VCaP (cell line): ENCODE results near the gene IGLON5.

Source experiments
- H3K27ac ChIP-seq: fragments of 450-650 bp; 2 replicates; pipeline ENCODE4 v1.5.1; 2017
- CTCF ChIP-seq: fragments of 450-650 bp; conservative IDR thresholded peaks from 2 replicates; pipeline ENCODE4 v1.5.1; 2017; ENCODE audit warnings: mild to moderate bottlenecking, moderate library complexity

Gene IGLON5

GRCh38 chr19:51285682-51286081 is 25.8 kb upstream of the IGLON5 start:
- no peak overlapping the region for H3K27ac ChIP-seq
- TF ChIP-seq CTCF, result no peak

DNA sequence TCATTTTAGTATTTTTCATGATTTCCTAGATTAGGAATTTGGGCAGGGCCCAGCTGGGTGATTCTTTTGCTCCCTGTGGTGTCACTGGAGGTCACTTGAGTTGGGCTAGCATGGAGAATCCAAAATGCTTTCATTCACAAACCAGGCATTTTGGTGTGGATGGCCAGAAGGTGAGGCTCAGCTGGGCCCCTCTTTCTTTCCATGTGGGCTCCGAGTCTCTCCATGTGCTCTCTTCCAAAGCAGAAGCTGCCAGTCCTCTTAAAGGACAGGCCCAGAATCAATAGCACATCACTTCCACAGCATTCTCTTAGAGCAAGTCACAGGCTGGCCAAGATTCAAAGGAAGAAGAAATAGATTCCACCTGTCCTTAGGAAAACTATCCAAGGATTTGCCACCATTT is 21.8 kb upstream of the IGLON5 start:
- no peak overlapping the region for H3K27ac ChIP-seq
- no peak for TF ChIP-seq CTCF

DNA sequence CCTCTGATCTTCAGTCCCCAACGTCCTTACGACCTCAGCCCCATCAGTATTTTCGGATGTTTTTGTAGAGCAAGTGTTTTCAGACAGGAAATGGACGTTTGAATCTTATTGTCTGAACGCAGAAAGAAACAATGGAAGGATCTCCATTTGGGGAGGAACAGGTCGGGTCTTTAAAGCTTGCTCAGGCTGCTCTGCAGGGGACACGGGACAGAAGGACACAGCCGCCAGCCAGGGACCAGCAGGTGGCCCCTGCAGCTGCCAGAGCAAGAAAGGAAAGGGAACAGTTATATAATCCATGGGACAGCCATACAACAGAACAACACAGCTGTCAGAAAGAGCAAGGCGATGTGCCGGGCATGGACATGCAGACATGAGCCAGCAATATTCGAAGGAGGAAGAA is 18.5 kb upstream of the IGLON5 start:
- no peak overlapping the region for H3K27ac ChIP-seq
- no peak for TF ChIP-seq CTCF

GRCh38 chr19:51293571-51294210 is 17.8 kb upstream of the IGLON5 start:
- H3K27ac ChIP-seq, result no peak overlapping the region

GRCh38 chr19:51294211-51294976 is 17.1 kb upstream of the IGLON5 start:
- no peak overlapping the region for H3K27ac ChIP-seq
- no peak for TF ChIP-seq CTCF

More at GRCh38 chr19:51293571-51294210, 17.8 kb upstream of the IGLON5 start:
- TF ChIP-seq CTCF, result no peak

DNA sequence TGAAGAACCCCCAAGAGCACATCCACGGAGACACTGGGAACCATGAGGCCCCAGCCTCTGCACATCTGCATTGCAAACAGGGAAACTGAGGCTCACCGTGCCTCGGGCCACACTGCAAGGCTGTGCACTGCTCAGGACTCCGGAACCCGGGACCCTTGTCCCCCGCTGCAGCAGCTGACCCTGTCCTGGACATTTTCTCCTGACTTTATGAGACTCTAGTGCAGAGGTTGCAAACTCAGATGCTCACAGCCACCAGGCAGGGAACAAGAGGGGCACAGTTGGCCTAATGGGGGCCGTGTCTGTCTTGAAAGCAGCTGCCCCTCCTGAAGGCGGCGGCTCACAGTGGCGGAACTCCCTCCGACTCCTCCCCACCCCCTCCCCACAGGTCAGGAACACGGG is 16.5 kb upstream of the IGLON5 start:
- H3K27ac ChIP-seq, result no peak overlapping the region
- TF ChIP-seq CTCF, result no peak

DNA sequence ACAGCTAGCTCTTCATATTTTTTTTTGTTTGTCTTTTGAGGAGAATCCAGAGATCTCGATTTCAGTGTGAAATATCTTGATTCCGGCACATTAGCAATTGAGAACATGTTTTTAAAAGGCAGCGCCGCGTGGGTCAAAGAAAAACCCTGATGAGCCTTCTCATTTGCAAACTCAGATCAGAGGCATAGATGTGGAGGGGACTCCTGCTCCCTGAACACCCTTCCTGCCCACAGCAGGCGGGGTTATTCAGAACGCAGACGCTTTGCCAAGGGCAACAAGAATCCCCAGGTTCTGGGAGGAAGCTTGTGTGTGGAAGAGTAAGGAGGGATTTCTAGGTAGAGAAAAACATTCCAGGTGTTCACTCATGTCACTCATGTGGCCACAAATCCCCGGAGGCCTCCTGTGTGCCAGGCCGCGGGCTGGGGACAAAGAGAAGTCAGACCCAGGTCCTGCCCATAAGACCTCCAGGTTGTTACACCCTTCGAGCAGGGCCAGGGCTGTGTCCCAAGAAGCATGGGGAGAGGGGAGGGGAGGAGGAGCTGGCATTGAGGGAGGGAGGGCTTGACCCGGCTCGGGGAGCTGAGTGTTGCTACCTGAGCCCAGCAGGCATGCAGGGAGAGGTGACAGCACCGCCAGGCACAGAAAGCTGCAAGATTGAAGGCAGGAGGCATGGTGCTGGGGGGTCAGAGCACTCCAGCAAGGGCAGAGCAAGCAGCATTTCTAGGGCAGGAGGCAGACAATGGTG is 15.9 kb upstream of the IGLON5 start:
- H3K27ac ChIP-seq, result no peak overlapping the region
- TF ChIP-seq CTCF, result no peak
